HG03460 (cell line): ENCODE measurements around the gene CDC25B.

Experiments
- ATAC-seq: cut with Tn5 transposase; IDR thresholded peaks from one replicate; pipeline ENCODE4 v1.9.1; 2021; ENCODE audit not compliant: unreplicated experiment

Gene CDC25B

GRCh38 chr20:3802524-3803239, 6.6 kb downstream of the CDC25B start:
- no peak for ATAC-seq

- ATAC-seq: no peak
These were observed 7.2 kb downstream of the CDC25B start for GRCh38 chr20:3803289-3803688.

GRCh38 chr20:3803854-3804253, 7.7 kb downstream of the CDC25B start:
- no peak for ATAC-seq

GRCh38 chr20:3804254-3804751, 8.2 kb downstream of the CDC25B start:
- ATAC-seq: no peak

GRCh38 chr20:3804781-3805180, 8.7 kb downstream of the CDC25B start:
- ATAC-seq: no peak

GRCh38 chr20:3808544-3808943, 12.4 kb downstream of the CDC25B start:
- no peak for ATAC-seq

GRCh38 chr20:3811467-3812258, 15.6 kb downstream of the CDC25B start:
- ATAC-seq: no peak

GRCh38 chr20:3812259-3812681, 16.2 kb downstream of the CDC25B start:
- no peak for ATAC-seq

GRCh38 chr20:3812975-3813847, 17.1 kb downstream of the CDC25B start:
- no peak for ATAC-seq

- no peak for ATAC-seq
These were observed 17.9 kb downstream of the CDC25B start for GRCh38 chr20:3813848-3814581.

GRCh38 chr20:3814928-3815495, 18.9 kb downstream of the CDC25B start:
- no peak for ATAC-seq

- no peak for ATAC-seq
These were observed 19.7 kb downstream of the CDC25B start for GRCh38 chr20:3815703-3816315.

GRCh38 chr20:3818155-3819151, 22.3 kb downstream of the CDC25B start:
- no peak for ATAC-seq

- no peak for ATAC-seq
These were observed 23.4 kb downstream of the CDC25B start for GRCh38 chr20:3819411-3820047.

- ATAC-seq: peak; percentile 76
These were observed 24.2 kb downstream of the CDC25B start, which contains the start of gene AP5S1 for GRCh38 chr20:3820048-3820900. AP5S1 (plus strand) TSS chr20:3820547; CDS start chr20:3822118, 1,571 bp downstream.

- peak; percentile 14 for ATAC-seq
These were observed 25.0 kb downstream of the CDC25B start for GRCh38 chr20:3820901-3821727.
